Measurements from ENCODE around the gene CRLF1. TPM values are rescaled to one million over a fixed set of nuclear protein-coding genes. Genes with fewer than 3 reads are reported as not detected.

Gene CRLF1
- total and polyA plus RNA-seq, 2 of the 8 experiments (the other 6 are each of a cell fraction or from before 2014, with no cell fraction given): 7.2 to 10.3 TPM

DNA sequence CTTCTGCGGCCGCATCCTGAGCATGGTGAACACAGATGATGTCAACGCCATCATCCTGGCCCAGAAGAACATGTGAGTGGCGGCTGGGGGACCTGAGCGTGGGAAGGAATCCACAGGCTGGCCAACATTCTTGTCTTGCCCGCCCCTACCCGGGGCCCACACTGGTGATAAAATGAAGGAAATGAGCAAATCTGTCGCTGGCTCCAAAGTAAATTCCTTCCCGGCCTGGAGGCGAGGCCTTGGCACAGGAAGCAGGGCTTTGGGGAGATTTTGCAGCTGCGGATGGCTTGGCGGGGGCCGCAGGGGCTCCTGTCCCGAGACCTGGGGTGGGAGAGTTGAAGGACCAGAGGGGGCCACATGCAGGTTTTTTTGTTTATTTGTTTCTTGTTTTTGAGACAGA is 44.5 kb downstream of the CRLF1 start (continued):
- TF ChIP-seq, protein P1, sequence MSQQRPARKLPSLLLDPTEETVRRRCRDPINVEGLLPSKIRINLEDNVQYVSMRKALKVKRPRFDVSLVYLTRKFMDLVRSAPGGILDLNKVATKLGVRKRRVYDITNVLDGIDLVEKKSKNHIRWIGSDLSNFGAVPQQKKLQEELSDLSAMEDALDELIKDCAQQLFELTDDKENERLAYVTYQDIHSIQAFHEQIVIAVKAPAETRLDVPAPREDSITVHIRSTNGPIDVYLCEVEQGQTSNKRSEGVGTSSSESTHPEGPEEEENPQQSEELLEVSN (IDR thresholded peaks at IDR 0.05): no peak
- TF ChIP-seq FOSL1 (IDR thresholded peaks at IDR 0.05; ENCODE audit: insufficient read depth, low read depth, low read length): no peak
- TF ChIP-seq, protein P2, sequence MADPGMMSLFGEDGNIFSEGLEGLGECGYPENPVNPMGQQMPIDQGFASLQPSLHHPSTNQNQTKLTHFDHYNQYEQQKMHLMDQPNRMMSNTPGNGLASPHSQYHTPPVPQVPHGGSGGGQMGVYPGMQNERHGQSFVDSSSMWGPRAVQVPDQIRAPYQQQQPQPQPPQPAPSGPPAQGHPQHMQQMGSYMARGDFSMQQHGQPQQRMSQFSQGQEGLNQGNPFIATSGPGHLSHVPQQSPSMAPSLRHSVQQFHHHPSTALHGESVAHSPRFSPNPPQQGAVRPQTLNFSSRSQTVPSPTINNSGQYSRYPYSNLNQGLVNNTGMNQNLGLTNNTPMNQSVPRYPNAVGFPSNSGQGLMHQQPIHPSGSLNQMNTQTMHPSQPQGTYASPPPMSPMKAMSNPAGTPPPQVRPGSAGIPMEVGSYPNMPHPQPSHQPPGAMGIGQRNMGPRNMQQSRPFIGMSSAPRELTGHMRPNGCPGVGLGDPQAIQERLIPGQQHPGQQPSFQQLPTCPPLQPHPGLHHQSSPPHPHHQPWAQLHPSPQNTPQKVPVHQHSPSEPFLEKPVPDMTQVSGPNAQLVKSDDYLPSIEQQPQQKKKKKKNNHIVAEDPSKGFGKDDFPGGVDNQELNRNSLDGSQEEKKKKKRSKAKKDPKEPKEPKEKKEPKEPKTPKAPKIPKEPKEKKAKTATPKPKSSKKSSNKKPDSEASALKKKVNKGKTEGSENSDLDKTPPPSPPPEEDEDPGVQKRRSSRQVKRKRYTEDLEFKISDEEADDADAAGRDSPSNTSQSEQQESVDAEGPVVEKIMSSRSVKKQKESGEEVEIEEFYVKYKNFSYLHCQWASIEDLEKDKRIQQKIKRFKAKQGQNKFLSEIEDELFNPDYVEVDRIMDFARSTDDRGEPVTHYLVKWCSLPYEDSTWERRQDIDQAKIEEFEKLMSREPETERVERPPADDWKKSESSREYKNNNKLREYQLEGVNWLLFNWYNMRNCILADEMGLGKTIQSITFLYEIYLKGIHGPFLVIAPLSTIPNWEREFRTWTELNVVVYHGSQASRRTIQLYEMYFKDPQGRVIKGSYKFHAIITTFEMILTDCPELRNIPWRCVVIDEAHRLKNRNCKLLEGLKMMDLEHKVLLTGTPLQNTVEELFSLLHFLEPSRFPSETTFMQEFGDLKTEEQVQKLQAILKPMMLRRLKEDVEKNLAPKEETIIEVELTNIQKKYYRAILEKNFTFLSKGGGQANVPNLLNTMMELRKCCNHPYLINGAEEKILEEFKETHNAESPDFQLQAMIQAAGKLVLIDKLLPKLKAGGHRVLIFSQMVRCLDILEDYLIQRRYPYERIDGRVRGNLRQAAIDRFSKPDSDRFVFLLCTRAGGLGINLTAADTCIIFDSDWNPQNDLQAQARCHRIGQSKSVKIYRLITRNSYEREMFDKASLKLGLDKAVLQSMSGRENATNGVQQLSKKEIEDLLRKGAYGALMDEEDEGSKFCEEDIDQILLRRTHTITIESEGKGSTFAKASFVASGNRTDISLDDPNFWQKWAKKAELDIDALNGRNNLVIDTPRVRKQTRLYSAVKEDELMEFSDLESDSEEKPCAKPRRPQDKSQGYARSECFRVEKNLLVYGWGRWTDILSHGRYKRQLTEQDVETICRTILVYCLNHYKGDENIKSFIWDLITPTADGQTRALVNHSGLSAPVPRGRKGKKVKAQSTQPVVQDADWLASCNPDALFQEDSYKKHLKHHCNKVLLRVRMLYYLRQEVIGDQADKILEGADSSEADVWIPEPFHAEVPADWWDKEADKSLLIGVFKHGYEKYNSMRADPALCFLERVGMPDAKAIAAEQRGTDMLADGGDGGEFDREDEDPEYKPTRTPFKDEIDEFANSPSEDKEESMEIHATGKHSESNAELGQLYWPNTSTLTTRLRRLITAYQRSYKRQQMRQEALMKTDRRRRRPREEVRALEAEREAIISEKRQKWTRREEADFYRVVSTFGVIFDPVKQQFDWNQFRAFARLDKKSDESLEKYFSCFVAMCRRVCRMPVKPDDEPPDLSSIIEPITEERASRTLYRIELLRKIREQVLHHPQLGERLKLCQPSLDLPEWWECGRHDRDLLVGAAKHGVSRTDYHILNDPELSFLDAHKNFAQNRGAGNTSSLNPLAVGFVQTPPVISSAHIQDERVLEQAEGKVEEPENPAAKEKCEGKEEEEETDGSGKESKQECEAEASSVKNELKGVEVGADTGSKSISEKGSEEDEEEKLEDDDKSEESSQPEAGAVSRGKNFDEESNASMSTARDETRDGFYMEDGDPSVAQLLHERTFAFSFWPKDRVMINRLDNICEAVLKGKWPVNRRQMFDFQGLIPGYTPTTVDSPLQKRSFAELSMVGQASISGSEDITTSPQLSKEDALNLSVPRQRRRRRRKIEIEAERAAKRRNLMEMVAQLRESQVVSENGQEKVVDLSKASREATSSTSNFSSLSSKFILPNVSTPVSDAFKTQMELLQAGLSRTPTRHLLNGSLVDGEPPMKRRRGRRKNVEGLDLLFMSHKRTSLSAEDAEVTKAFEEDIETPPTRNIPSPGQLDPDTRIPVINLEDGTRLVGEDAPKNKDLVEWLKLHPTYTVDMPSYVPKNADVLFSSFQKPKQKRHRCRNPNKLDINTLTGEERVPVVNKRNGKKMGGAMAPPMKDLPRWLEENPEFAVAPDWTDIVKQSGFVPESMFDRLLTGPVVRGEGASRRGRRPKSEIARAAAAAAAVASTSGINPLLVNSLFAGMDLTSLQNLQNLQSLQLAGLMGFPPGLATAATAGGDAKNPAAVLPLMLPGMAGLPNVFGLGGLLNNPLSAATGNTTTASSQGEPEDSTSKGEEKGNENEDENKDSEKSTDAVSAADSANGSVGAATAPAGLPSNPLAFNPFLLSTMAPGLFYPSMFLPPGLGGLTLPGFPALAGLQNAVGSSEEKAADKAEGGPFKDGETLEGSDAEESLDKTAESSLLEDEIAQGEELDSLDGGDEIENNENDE (IDR thresholded peaks at IDR 0.05; ENCODE audit: insufficient replicate concordance, low read length): no peak
- TF ChIP-seq TCF12 (IDR thresholded peaks at IDR 0.05; ENCODE audit: low read depth, low read length): no peak
- TF ChIP-seq, protein P3, sequence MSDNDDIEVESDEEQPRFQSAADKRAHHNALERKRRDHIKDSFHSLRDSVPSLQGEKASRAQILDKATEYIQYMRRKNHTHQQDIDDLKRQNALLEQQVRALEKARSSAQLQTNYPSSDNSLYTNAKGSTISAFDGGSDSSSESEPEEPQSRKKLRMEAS (IDR thresholded peaks at IDR 0.05): no peak

Data from H1 (cell line).